ENCODE data around the gene GPATCH2.
"Not testable (repeated sequence)": the region's sequence is repeated elsewhere in the genome, so short reads cannot be mapped to it uniquely, and the experiment has no call there.

The GPATCH2 gene

DNA sequence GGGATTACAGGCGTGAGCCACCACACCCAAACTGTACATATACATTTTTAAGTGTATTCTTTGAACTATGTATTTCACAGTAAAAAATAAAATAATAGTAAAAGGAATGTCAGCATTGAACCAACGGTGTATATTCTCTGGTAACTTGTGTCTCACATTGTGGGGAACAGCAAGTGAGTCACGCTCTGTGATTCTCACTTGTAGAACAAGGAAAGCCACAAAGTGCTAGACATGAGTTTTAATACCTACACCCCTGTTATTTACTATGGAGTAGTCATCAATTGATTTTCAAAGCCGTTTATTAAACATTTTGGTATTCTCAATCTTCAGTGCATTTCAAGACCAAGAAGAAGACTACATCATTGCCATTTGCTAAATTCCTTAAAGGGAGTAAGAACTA lies 197.2 kb downstream of the GPATCH2 start:
- DNase-seq, result no peak

- no peak for DNase-seq
These were observed 198.6 kb downstream of the GPATCH2 start for GRCh38 chr1:217432339-217432738.

DNA sequence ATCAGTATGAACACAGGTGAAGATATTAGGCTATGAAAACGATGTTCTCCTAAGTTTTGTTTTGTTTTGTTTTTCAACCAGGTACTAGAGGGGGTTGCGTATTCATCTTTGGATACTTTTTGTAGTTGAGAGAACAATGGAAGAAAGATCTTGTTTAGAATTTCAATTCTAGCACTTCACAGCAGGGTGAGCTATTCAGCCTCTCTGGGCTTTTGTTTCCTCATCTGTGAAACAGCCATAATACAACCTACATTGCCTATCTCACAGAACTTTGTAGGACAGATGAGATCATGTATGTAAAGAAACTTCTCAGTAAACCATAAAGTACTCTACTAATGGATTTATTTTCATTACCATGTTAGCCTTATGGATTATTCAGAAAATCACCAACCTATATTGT lies 199.5 kb downstream of the GPATCH2 start:
- DNase-seq, result no peak

DNA sequence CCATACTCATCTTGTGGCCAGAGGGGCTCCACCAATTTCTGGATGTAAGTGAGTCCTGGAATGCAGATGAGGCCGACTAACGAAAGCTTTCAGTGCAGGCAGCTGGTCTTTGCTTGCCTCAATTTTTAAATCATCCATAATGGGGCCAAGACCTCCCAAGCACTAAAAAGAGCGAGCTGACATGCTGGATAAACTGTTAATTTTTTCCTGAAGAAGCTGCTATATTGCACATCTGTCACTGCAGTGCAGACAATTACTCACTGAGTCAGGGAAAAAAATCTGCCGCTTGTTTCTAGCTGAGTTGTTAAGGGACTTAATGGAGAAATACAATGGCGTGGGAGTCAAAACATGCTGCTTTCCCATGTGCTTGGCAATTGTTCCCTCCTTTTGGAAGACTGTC lies 205.5 kb downstream of the GPATCH2 start:
- DNase-seq, result no peak

DNA sequence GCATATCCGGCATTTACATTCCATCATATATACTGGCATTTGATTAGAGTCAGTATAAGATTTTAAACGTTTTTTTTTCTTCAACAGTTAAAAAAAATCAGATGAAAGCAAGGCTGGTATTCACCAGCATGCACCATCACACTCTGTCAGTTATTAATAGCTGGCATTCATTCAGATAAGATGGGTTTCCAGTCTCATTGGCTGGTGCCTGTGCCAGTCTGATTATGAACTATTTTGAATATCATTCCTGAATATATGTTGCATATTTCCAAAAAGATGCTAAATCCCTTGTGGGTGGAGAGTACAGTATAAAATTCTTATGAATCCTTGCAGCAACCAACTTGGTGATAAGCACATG lies 211.7 kb downstream of the GPATCH2 start:
- no peak for DNase-seq

DNA sequence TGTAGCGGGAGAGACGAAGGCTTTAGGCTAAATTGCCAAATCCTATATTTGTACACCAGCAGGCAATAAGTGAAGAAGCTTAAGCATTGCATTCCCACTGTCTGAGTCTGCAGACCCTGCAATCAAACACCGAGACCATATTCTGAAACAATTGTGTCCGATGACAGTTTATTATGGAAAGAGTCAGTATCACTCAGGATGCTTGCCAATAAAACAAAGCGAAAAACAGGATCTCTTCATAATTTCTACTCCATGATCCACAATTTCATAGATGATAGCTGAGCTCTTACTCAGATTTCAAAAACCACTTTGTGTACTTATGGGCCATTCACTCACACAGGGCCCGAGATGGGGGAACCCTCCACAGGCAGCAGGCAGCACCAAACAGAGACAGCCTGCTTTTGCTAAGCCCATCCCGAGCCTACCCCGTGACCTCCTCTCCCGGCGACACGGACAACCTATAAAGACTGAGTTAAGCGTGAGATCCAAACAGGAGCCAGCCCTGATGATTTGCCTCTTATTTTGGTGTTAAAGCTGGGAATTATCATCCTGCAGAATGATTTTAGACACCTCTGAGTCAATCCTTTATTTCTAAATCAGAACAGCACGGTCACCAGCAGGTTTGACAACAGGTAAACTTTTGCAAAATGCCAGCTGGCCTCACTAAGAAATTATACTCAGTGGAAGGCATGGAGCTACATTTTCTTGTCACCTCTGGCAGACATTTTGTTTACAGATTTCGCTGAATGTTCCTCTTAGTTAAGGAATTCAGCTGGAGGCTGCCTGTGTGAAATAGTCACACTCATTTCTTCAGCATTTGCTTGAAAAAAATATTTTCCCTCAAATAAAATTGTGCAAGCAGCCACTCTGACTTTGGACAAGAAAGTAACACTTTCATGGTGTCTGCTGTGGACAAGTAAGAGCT lies 212.4 kb downstream of the GPATCH2 start:
- DNase-seq, result no peak

DNA sequence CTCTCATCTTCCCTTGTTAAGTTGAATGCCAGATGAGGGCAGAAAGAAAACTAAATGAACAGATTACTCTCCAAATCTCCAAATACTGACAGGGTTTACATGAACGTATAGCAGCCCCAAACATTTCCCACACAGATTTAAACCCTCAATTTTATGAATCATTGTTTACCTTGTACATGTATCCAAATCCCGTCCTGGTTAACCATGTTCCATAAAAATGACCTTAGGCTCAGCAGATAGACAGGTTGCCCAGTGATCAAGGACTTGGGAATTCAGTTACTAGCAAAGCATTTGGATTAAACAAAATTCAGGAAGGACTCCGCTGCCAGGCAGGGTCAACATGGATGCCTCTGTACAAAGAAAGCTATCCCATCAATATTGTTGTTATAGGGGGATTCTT lies 213.5 kb downstream of the GPATCH2 start:
- no peak for DNase-seq

DNA sequence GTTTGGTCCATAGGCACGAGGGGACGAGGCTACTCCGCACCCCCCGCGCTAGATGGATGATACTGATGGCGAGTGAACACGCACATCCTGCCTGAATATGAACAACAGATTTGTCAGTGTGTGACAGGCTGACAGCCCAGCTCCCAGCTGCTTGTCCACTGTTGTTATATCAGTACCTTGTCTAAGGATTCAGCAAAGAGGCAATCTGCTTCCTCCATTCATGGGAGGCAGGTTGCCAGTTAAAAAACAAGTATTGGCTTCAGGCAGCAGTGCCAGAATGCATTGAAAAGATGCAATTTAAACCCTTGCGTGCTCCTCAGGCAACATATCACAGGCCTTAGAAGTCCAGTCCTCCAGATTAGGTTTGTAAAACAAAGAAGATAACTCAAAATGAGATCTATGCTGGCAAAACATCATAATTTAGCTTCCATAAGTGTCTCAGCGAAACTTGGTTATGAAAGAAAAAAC lies 223.3 kb downstream of the GPATCH2 start:
- no peak for DNase-seq

DNA sequence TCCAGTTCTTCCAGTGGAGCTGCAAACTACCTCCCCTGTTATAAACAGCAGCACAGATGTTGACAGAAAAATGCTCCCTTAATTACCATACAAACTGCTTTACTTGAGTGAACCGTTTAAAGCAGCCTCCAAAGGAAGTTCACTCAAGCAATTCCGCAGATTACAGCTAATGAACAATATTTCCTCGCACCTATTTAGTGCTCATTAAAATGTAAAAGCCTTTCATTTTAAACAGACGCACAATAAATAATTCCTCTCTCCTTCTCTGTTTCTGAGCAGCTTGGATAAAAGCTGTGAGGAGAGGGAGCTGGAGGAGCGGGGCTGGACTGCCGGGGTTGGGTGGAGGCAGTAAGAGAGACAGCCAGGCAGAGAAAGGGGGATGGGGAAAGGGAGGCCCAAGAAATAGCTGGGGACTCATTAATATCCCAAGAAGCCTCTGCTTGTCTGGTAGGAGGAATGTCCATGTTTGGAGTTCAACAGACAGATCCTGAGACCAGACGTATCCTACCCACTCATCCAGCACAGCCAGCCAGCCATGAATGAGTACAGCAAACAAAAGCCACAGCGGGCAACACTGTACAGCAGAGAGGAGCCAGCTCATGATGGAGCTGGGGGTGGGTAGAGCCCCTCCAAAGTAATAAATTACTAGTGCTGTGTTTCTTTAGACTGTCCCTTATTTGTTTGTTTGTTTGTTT lies 227.7 kb downstream of the GPATCH2 start:
- no peak for DNase-seq

- DNase-seq, result no peak
These were observed 228.6 kb downstream of the GPATCH2 start for GRCh38 chr1:217402301-217402700.

GRCh38 chr1:217393896-217394295 lies 237.0 kb downstream of the GPATCH2 start:
- no peak for DNase-seq

DNA sequence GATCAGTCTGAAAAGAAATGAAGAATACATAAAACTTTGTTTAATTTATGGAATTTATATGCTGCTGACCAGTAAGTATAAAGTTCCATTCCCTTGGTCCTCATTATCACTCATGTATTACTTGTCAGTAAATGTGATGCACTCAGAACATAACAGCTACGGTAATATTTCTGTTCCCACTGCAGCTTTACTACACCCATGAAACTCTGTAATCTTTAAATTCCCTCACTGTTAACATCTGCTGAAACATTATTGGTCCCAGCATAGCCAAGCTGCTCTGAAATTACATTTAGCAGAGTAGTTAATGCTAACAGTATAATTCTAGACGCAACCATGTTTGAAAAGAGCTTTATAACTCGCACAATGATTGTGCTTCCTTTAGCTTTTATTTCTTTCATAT lies 238.4 kb downstream of the GPATCH2 start:
- no peak for DNase-seq

DNA sequence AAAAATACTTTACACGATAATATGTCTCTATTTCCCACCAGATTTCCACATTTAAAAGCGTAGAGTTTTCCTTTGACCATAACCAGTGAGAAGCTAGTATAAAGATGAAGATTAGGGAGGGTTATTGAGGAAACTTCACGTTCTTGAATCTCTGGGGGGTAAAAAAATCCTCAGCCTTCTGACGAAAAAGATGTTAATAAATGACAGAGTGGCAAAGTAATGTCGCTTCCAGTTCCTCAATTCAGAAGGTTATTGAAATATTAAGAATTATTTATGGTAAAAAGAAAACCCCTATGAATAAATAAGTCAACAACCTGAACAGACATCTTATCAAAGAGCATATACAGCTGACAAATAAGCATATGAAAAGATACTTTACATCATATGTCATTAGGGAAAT lies 241.0 kb downstream of the GPATCH2 start:
- no peak for DNase-seq

GRCh38 chr1:217388522-217389065 lies 242.3 kb downstream of the GPATCH2 start:
- no peak for DNase-seq

GRCh38 chr1:217381773-217382172 lies 249.1 kb downstream of the GPATCH2 start:
- DNase-seq, result not testable (repeated sequence)

DNA sequence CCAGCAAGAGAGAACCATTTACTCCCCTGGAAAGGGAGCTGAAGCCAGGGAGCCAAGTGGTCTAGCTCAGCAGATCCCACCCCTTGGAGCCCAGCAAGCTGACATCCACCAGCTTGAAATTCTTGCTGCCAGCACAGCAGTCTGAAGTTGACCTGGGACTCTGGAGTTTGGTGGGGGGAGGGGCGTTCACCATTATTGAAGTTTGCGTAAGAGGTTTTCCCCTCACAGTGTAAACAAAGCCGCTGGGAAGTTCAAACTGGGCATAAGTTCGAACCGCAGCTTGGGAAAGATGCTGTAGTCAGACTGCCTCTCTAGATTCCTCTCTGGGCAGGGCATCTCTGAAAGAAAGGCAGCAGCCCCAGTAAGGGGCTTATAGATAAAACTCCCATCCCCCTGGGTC lies 251.1 kb downstream of the GPATCH2 start:
- DNase-seq, result not testable (repeated sequence)

- no peak for DNase-seq
These were observed 251.6 kb downstream of the GPATCH2 start for GRCh38 chr1:217379336-217379735.
